Measurements from ENCODE around the gene SERPINA7.

DNA sequence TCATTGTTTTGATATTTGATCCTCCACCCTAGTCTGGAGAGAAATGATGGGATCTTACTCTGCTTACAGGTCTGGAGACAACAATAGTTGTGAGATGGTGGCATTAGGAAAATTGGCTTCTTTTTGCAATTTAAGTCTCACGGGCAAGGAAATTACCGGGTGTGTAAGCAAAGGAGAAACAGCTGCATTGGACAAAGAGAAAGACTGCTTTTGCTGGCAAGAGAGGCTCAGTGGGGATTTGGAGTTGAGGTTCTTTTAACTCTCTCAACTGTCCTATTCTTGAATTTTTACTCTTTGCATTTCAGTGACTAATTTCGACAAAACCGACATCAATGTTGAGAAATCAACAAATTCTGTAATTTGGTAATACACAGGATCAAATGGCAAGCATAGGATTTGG lies 2.3 kb upstream of the SERPINA7 start:
- TF ChIP-seq, protein P1, sequence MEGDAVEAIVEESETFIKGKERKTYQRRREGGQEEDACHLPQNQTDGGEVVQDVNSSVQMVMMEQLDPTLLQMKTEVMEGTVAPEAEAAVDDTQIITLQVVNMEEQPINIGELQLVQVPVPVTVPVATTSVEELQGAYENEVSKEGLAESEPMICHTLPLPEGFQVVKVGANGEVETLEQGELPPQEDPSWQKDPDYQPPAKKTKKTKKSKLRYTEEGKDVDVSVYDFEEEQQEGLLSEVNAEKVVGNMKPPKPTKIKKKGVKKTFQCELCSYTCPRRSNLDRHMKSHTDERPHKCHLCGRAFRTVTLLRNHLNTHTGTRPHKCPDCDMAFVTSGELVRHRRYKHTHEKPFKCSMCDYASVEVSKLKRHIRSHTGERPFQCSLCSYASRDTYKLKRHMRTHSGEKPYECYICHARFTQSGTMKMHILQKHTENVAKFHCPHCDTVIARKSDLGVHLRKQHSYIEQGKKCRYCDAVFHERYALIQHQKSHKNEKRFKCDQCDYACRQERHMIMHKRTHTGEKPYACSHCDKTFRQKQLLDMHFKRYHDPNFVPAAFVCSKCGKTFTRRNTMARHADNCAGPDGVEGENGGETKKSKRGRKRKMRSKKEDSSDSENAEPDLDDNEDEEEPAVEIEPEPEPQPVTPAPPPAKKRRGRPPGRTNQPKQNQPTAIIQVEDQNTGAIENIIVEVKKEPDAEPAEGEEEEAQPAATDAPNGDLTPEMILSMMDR (IDR thresholded peaks at IDR 0.05), result no peak
- no peak for TF ChIP-seq POLR2A (IDR thresholded peaks at IDR 0.05)
